ENCODE measurements around the gene PPARD. TPM values are rescaled to one million over a fixed set of nuclear protein-coding genes. Genes with fewer than 3 reads are reported as not detected.

The PPARD gene
- total RNA-seq (24.4 TPM), polyA plus RNA-seq (ENCODE audit: insufficient read depth, low read depth, low replicate concordance) (13.2 TPM)
- long read RNA-seq, donor 1, partial matches to known transcripts, result 10 of 10 reads
- long read RNA-seq, donor 1, other reads (novel, unspliced or antisense), result 0 of 10 reads
- long read RNA-seq, donor 2, partial matches to known transcripts, result 0 of 1 reads
- long read RNA-seq, donor 2, other reads (novel, unspliced or antisense), result 0 of 1 reads
- long read RNA-seq, donor 3, partial matches to known transcripts, result 0 of 3 reads
- long read RNA-seq, donor 3, other reads (novel, unspliced or antisense), result 0 of 3 reads
- long read RNA-seq, donor 4, transcript PPARD-203 (8 exons, 3,747 nt), result major isoform, 9 of 9 reads
- long read RNA-seq, donor 4, partial matches to known transcripts, result 0 of 9 reads
- long read RNA-seq, donor 4, other reads (novel, unspliced or antisense), result 0 of 9 reads
- long read RNA-seq, donor 5, partial matches to known transcripts, result 0 of 1 reads
- long read RNA-seq, donor 5, other reads (novel, unspliced or antisense), result 0 of 1 reads
- long read RNA-seq, donor 6, result 0 reads
- long read RNA-seq, donor 7, partial matches to known transcripts, result 12 of 17 reads
- long read RNA-seq, donor 7, other reads (novel, unspliced or antisense), result 5 of 17 reads
- long read RNA-seq, donor 8, transcript PPARD-203 (8 exons, 3,747 nt), result major isoform, 5 of 5 reads
- long read RNA-seq, donor 8, partial matches to known transcripts, result 0 of 5 reads
- long read RNA-seq, donor 8, other reads (novel, unspliced or antisense), result 0 of 5 reads
- long read RNA-seq, donor 9, result 0 reads
- long read RNA-seq, donor 10, transcript PPARD-203 (8 exons, 3,747 nt), result major isoform, 5 of 5 reads
- long read RNA-seq, donor 10, partial matches to known transcripts, result 0 of 5 reads
- long read RNA-seq, donor 10, other reads (novel, unspliced or antisense), result 0 of 5 reads

DNA sequence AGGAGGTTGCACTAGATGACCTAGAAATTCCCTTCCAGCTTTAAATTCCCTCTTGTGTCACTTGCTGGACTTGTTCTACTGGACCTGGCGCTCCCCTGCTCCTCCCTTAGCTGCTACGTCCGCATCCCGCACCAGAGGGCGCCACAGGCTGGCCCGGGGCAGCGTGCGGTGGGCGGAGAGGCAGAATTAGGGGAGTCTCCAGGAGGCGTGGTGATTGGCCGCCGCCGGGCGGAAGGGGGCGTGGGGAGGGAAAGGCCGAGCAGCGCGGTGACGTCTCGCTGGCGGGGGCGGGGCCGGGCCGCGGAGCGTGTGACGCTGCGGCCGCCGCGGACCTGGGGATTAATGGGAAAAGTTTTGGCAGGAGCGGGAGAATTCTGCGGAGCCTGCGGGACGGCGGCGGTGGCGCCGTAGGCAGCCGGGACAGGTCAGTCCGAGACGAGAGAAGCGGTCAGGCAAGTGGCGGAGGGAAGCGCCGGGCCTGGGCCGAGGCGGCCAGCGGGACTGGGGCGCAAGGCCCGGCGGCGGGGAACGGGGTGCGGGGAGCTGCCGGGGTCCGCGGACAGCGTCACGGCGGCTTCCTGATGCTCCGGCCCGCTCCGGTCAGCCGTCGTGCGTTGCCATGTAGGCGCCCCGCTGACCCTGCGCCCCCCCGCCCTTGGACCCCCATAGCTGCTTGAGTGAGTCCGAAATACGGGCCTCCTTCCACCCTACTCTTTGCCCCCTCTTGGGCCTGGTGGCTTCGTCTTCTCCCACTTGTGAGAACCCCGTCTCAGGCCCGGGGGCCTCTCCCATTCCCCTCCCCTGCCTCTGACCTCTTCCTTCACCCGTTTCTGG, at the start of gene PPARD:
Gene PPARD (plus strand): TSS at position 301 of the 834 bp plus-strand sequence. CDS start 68,530 bp downstream, outside the sequence.
- Histone ChIP-seq H3K9me3 (ENCODE audit: control insufficient read depth in 2 of 3, insufficient read depth in 1 of 3, low read length in 3 of 3) (no peaks in the 10 kb centered on the region), H3K27me3 (ENCODE audit: control insufficient read depth, insufficient read depth, low read length) (no peaks in the 10 kb centered on the region), H3K9ac (ENCODE audit: low read length in 3 of 3) (peak within 1 kb of the TSS; percentile 71 to 83 (median 73)), H3K27ac (ENCODE audit: low read depth in 2 of 2, low read length in 2 of 2) (peak within 1 kb of the TSS; percentile 9 to 69), H3K4me3 (ENCODE audit: low read length in 3 of 3) (peak within 1 kb of the TSS; percentile 68 to 77 (median 68)), H3K36me3 (ENCODE audit: control insufficient read depth in 2 of 3, insufficient read depth in 3 of 3, low read length in 3 of 3) (peaks cover 0 to 8% (median 0%) of the 10 kb centered on the region in 3 donors), H3K4me1 (ENCODE audit: control insufficient read depth in 2 of 3, insufficient read depth in 2 of 3, low read depth in 1 of 3, low read length in 3 of 3) (peaks cover 2 to 11% (median 6%) of the 10 kb centered on the region in 3 donors)
- DNase-seq, result peak; percentile 98 to 100 (median 99)
- TF ChIP-seq CTCF (IDR thresholded peaks at IDR 0.05; ENCODE audit: borderline replicate concordance, extremely low read depth, insufficient read depth), result peak; percentile 99
- intact Hi-C loops (cut with DNase I), result loop anchor here (10.0 kb wide), 1 partner anchor 102 kb away; no protein-coding TSS in a partner anchor
- FAIRE-seq, result no peak

GRCh38 chr6:35293681-35294080, 48.7 kb upstream of the PPARD start:
- no peaks in the 10 kb centered on the region for H3K9me3 ChIP-seq (ENCODE audit: control insufficient read depth in 2 of 3, insufficient read depth in 1 of 3, low read length in 3 of 3)
- no peak overlapping the region for H3K9ac ChIP-seq (ENCODE audit: low read length in 3 of 3)
- TF ChIP-seq CTCF (IDR thresholded peaks at IDR 0.05; ENCODE audit: borderline replicate concordance, extremely low read depth, insufficient read depth), result no peak
- no peak overlapping the region for H3K27ac ChIP-seq (ENCODE audit: low read depth in 2 of 2, low read length in 2 of 2)
- no peak for FAIRE-seq
- no peak overlapping the region for H3K4me3 ChIP-seq (ENCODE audit: low read length in 3 of 3)
- no peaks in the 10 kb centered on the region for H3K27me3 ChIP-seq (ENCODE audit: control insufficient read depth, insufficient read depth, low read length)
- H3K36me3 ChIP-seq (ENCODE audit: control insufficient read depth in 2 of 3, insufficient read depth in 3 of 3, low read length in 3 of 3), result peaks cover 3 to 42% (median 29%) of the 10 kb centered on the region in 3 donors
- peaks cover 0 to 10% (median 0%) of the 10 kb centered on the region in 3 donors for H3K4me1 ChIP-seq (ENCODE audit: control insufficient read depth in 2 of 3, insufficient read depth in 2 of 3, low read depth in 1 of 3, low read length in 3 of 3)
- DNase-seq, result no peak
- intact Hi-C loops (cut with DNase I), result no loop called here

GRCh38 chr6:35294308-35294945, 47.9 kb upstream of the PPARD start:
- no peak for FAIRE-seq

More at GRCh38 chr6:35294308-35294945, 47.9 kb upstream of the PPARD start:
- no peak overlapping the region for H3K27ac ChIP-seq (ENCODE audit: low read depth in 2 of 2, low read length in 2 of 2)
- H3K36me3 ChIP-seq (ENCODE audit: control insufficient read depth in 2 of 3, insufficient read depth in 3 of 3, low read length in 3 of 3), result peaks cover 3 to 35% (median 23%) of the 10 kb centered on the region in 3 donors
- H3K9ac ChIP-seq (ENCODE audit: low read length in 3 of 3), result no peak overlapping the region
- intact Hi-C loops (cut with DNase I), result no loop called here
- peak in 3 of 5 donors; percentile 38 to 58 (median 56) for DNase-seq
- peaks cover 0 to 10% (median 0%) of the 10 kb centered on the region in 3 donors for H3K4me1 ChIP-seq (ENCODE audit: control insufficient read depth in 2 of 3, insufficient read depth in 2 of 3, low read depth in 1 of 3, low read length in 3 of 3)
- no peak overlapping the region for H3K4me3 ChIP-seq (ENCODE audit: low read length in 3 of 3)
- H3K9me3 ChIP-seq (ENCODE audit: control insufficient read depth in 2 of 3, insufficient read depth in 1 of 3, low read length in 3 of 3), result no peaks in the 10 kb centered on the region
- no peaks in the 10 kb centered on the region for H3K27me3 ChIP-seq (ENCODE audit: control insufficient read depth, insufficient read depth, low read length)
- TF ChIP-seq CTCF (IDR thresholded peaks at IDR 0.05; ENCODE audit: borderline replicate concordance, extremely low read depth, insufficient read depth), result peak; percentile 69
